HepG2 (cell line): Measurements from ENCODE around the gene PLEKHA6. TPM values are rescaled to one million over a fixed set of nuclear protein-coding genes. Genes with fewer than 3 reads are reported as not detected.

Experiments
- AGO1 ChIP-seq: fragments of 200-400 bp; formaldehyde crosslinking; IDR thresholded peaks from 2 replicates; pipeline ENCODE4 v1.6.1; 2017; ENCODE audit warnings: mild to moderate bottlenecking, low read depth, low read length, moderate library complexity; ENCODE audit not compliant: poor library complexity, severe bottlenecking
- BORCS8-MEF2B ChIP-seq: sonication (generic); formaldehyde crosslinking; IDR thresholded peaks from 2 replicates; pipeline ENCODE4 v1.8.0; 2022; ENCODE audit warnings: mild to moderate bottlenecking, missing genetic modification reagents
- BRD4 ChIP-seq: sonication (generic); formaldehyde crosslinking; IDR thresholded peaks from 2 replicates; pipeline ENCODE4 v1.4.0; 2020; ENCODE audit warnings: missing genetic modification reagents
- CEBPG ChIP-seq: IDR thresholded peaks from 2 replicates; pipeline ENCODE4 v1.6.1; 2016
- FOXA1 ChIP-seq, 2 experiments: fragments of 450-650 bp in 1 of 2; sonication (generic) in 1 of 2; formaldehyde crosslinking in 1 of 2; IDR thresholded peaks; 2 replicates each; pipeline versions ENCODE4 v1.4.0 to v1.6.1; 2016 to 2020; ENCODE audit warnings: missing genetic modification reagents in 1 of 2
- KAT8 ChIP-seq: IDR thresholded peaks from 2 replicates; pipeline ENCODE4 v1.6.1; 2016; ENCODE audit warnings: missing genetic modification reagents, missing compliant biosample characterization
- MAFK ChIP-seq, 2 experiments: IDR thresholded peaks in 1 of 2; conservative IDR thresholded peaks in 1 of 2; 2 replicates each; pipeline ENCODE4 v1.6.1; 2011; ENCODE audit warnings: improper control_type of control experiment in 2 of 2, low read length in 2 of 2
- NFATC3 ChIP-seq: sonication (generic); formaldehyde crosslinking; IDR thresholded peaks from 2 replicates; pipeline ENCODE4 v1.5.1; 2020; ENCODE audit warnings: mild to moderate bottlenecking, missing genetic modification reagents
- NRL ChIP-seq: sonication (generic); formaldehyde crosslinking; IDR thresholded peaks from 2 replicates; pipeline ENCODE4 v1.5.0; 2020; ENCODE audit warnings: missing genetic modification reagents, mild to moderate bottlenecking, moderate library complexity, borderline replicate concordance
- SP140L ChIP-seq: sonication (generic); formaldehyde crosslinking; IDR thresholded peaks from 2 replicates; pipeline ENCODE4 v1.4.0; 2020; ENCODE audit warnings: missing genetic modification reagents, borderline replicate concordance
- SRY ChIP-seq: sonication (generic); formaldehyde crosslinking; IDR thresholded peaks from 2 replicates; pipeline ENCODE4 v1.8.0; 2022; ENCODE audit warnings: mild to moderate bottlenecking, missing genetic modification reagents
- ZBTB20 ChIP-seq: sonication (generic); formaldehyde crosslinking; IDR thresholded peaks from 2 replicates; pipeline ENCODE4 v1.8.1; 2023; ENCODE audit warnings: missing genetic modification reagents, low read depth, mild to moderate bottlenecking, borderline replicate concordance
- ZNF619 ChIP-seq: sonication (generic); formaldehyde crosslinking; IDR thresholded peaks from 2 replicates; pipeline ENCODE4 v1.4.0; 2020; ENCODE audit warnings: mild to moderate bottlenecking, missing genetic modification reagents
- ZNF766 ChIP-seq: sonication (generic); formaldehyde crosslinking; IDR thresholded peaks from 2 replicates; pipeline ENCODE4 v1.5.0; 2020; ENCODE audit warnings: missing genetic modification reagents, borderline replicate concordance
- ZNF777 ChIP-seq: sonication (generic); formaldehyde crosslinking; IDR thresholded peaks from 2 replicates; pipeline ENCODE4 v1.4.0; 2020; ENCODE audit warnings: missing genetic modification reagents
- polyA plus RNA-seq, 8 experiments: library from polyadenylated mRNA; depleted of rRNA in 3 of 8; stranded (reverse) in 7 of 8; unstranded in 1 of 8; fragments of >200 nt; fragmentation: Illumina TruSeq in 4 of 8; extraction: Trizol in 4 of 8; gene quantifications; 2 replicates each; pipeline versions ENCODE4 v1.2.1 to v1.2.3, GENCODE V29; 2011 to 2016; ENCODE audit warnings: low read depth in 4 of 8, missing spikeins in 1 of 8, mixed read lengths in 1 of 8; ENCODE audit not compliant: insufficient read depth in 1 of 8
- total RNA-seq, 5 experiments: library from RNA; depleted of rRNA; stranded (reverse); fragments of >200 nt; fragmentation: Illumina TruSeq; extraction: Trizol; gene quantifications; 2 replicates each; pipeline ENCODE4 v1.2.3, GENCODE V29; 2016; ENCODE audit warnings: low read depth in 1 of 5
- TF ChIP-seq, protein P1 (sequence below): sonication (generic); formaldehyde crosslinking; IDR thresholded peaks from 2 replicates; pipeline ENCODE4 v1.5.0; 2020; ENCODE audit warnings: missing genetic modification reagents, mild to moderate bottlenecking, borderline replicate concordance
- TF ChIP-seq, protein P2 (sequence below): IDR thresholded peaks from 2 replicates; pipeline ENCODE4 v1.4.0; 2020; ENCODE audit warnings: mild to moderate bottlenecking, missing genetic modification reagents
- TF ChIP-seq, protein P3 (sequence below): sonication (generic); formaldehyde crosslinking; IDR thresholded peaks from 2 replicates; pipeline ENCODE4 v1.8.0; 2022; ENCODE audit warnings: missing genetic modification reagents, mild to moderate bottlenecking, borderline replicate concordance
- TF ChIP-seq, protein P4 (sequence below): sonication (generic); formaldehyde crosslinking; conservative IDR thresholded peaks from 2 replicates; pipeline ENCODE4 v1.8.0; 2022; ENCODE audit warnings: mild to moderate bottlenecking, moderate library complexity, missing genetic modification reagents
- TF ChIP-seq, protein P5 (sequence below): sonication (generic); formaldehyde crosslinking; IDR thresholded peaks from 2 replicates; pipeline ENCODE4 v1.4.0; 2020; ENCODE audit warnings: missing genetic modification reagents, mild to moderate bottlenecking, borderline replicate concordance

PLEKHA6 gene
- total and polyA plus RNA-seq, 2 of the 13 experiments (the other 11 are each of a cell fraction or from before 2014, with no cell fraction given): 5.3 to 11.4 TPM

DNA sequence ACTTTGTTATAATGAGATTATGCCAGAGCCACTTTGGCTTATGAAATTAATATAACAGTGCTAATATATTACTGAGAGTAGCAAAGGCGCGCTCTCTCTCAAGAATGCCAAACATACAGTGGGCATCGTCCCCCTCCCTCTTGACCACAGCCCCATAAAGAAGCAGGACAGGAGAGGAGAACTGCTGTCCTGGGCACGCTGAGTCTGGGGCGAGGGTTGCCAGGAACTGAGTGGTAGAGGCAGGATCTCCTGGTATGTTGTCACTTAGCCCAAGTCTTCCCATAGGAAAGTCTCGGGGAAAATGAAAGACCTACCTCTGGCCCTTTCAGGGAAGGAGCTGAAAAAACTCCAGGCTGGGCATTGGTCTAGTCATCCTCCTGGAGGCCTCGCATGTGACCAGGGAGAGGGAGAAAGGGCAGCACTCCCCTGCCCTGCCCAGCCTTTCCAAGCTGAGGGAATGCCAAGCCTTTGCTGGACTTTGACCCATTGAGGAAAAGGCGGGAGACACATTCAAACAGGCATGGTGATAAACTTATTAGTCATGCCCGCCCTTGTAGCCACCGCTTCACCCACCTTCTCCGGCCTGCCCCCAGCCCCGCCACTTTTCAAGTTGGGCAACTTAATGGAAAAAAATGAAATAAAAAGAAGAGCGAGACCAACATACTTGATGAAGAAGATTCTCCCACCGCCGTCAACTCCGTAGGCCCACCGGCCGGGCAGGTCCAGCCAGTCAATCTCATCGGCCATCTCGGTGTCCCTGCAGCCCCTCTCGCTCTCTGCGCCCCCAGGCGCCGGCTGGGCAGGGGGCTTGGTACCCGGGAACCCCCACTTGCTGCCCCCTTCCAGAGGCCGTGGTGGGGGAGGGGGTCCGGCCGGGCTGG, 17.4 kb upstream of the PLEKHA6 start (continued):
- TF ChIP-seq, protein P1, sequence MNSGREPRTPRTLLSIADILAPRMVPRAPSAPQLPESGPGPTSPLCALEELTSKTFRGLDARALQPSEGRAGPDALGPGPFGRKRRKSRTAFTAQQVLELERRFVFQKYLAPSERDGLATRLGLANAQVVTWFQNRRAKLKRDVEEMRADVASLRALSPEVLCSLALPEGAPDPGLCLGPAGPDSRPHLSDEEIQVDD (CRISPR knock-in tag): no peak
- no peak for TF ChIP-seq BORCS8-MEF2B (CRISPR knock-in tag)
- TF ChIP-seq, protein P2, sequence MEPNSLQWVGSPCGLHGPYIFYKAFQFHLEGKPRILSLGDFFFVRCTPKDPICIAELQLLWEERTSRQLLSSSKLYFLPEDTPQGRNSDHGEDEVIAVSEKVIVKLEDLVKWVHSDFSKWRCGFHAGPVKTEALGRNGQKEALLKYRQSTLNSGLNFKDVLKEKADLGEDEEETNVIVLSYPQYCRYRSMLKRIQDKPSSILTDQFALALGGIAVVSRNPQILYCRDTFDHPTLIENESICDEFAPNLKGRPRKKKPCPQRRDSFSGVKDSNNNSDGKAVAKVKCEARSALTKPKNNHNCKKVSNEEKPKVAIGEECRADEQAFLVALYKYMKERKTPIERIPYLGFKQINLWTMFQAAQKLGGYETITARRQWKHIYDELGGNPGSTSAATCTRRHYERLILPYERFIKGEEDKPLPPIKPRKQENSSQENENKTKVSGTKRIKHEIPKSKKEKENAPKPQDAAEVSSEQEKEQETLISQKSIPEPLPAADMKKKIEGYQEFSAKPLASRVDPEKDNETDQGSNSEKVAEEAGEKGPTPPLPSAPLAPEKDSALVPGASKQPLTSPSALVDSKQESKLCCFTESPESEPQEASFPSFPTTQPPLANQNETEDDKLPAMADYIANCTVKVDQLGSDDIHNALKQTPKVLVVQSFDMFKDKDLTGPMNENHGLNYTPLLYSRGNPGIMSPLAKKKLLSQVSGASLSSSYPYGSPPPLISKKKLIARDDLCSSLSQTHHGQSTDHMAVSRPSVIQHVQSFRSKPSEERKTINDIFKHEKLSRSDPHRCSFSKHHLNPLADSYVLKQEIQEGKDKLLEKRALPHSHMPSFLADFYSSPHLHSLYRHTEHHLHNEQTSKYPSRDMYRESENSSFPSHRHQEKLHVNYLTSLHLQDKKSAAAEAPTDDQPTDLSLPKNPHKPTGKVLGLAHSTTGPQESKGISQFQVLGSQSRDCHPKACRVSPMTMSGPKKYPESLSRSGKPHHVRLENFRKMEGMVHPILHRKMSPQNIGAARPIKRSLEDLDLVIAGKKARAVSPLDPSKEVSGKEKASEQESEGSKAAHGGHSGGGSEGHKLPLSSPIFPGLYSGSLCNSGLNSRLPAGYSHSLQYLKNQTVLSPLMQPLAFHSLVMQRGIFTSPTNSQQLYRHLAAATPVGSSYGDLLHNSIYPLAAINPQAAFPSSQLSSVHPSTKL (CRISPR knock-in tag): peak; percentile 52; the same call in 1 of the 2 replicates
- TF ChIP-seq NFATC3 (CRISPR knock-in tag): no peak
- TF ChIP-seq KAT8 (CRISPR knock-in tag): 0 out of 2 replicates have a peak, but pooled peaks have one; percentile 38
- no peak for TF ChIP-seq SP140L (CRISPR knock-in tag)
- TF ChIP-seq SRY (CRISPR knock-in tag): no peak
- no peak for TF ChIP-seq CEBPG
- TF ChIP-seq AGO1: no peak
- no peak for TF ChIP-seq MAFK (conservative IDR thresholded peaks at IDR 0.05 in 1 of 2, IDR thresholded peaks at IDR 0.05 in 1 of 2; ENCODE audit: low read length in 2 of 2)
- TF ChIP-seq FOXA1 (IDR thresholded peaks at IDR 0.05): no peak
- no peak for TF ChIP-seq FOXA1 (CRISPR knock-in tag; IDR thresholded peaks at IDR 0.05)
- 0 out of 2 replicates have a peak, but pooled peaks have one; percentile 27 for TF ChIP-seq ZNF619
- TF ChIP-seq ZBTB20 (CRISPR knock-in tag): no peak; the same call in 1 of the 2 replicates
- peak; percentile 42; the same call in 1 of the 2 replicates for TF ChIP-seq BRD4
- TF ChIP-seq NRL: 0 out of 2 replicates have a peak, but pooled peaks have one; percentile 16
- no peak for TF ChIP-seq ZNF777 (CRISPR knock-in tag)
- TF ChIP-seq, protein P3, sequence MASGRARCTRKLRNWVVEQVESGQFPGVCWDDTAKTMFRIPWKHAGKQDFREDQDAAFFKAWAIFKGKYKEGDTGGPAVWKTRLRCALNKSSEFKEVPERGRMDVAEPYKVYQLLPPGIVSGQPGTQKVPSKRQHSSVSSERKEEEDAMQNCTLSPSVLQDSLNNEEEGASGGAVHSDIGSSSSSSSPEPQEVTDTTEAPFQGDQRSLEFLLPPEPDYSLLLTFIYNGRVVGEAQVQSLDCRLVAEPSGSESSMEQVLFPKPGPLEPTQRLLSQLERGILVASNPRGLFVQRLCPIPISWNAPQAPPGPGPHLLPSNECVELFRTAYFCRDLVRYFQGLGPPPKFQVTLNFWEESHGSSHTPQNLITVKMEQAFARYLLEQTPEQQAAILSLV (CRISPR knock-in tag): no peak
- TF ChIP-seq, protein P4, sequence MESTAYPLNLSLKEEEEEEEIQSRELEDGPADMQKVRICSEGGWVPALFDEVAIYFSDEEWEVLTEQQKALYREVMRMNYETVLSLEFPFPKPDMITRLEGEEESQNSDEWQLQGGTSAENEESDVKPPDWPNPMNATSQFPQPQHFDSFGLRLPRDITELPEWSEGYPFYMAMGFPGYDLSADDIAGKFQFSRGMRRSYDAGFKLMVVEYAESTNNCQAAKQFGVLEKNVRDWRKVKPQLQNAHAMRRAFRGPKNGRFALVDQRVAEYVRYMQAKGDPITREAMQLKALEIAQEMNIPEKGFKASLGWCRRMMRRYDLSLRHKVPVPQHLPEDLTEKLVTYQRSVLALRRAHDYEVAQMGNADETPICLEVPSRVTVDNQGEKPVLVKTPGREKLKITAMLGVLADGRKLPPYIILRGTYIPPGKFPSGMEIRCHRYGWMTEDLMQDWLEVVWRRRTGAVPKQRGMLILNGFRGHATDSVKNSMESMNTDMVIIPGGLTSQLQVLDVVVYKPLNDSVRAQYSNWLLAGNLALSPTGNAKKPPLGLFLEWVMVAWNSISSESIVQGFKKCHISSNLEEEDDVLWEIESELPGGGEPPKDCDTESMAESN (CRISPR knock-in tag): no peak
- TF ChIP-seq ZNF766 (CRISPR knock-in tag): no peak
- TF ChIP-seq, protein P5, sequence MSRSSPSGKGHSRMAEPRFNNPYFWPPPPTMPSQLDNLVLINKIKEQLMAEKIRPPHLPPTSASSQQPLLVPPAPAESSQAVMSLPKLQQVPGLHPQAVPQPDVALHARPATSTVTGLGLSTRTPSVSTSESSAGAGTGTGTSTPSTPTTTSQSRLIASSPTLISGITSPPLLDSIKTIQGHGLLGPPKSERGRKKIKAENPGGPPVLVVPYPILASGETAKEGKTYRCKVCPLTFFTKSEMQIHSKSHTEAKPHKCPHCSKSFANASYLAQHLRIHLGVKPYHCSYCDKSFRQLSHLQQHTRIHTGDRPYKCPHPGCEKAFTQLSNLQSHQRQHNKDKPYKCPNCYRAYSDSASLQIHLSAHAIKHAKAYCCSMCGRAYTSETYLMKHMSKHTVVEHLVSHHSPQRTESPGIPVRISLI (CRISPR knock-in tag): no peak
